Fibroblast of villous mesenchyme (primary cell): ENCODE results near the gene ROGDI. TPM values are rescaled to one million over a fixed set of nuclear protein-coding genes. Genes with fewer than 3 reads are reported as not detected.

Experiments used
- DNase-seq: peaks from one replicate; pipeline ENCODE4 v3.0.0-alpha.2; 2010; ENCODE audit warnings: low read depth
- H3K4me3 ChIP-seq: 2 replicates; pipeline ENCODE4 v1.5.1; 2011; ENCODE audit warnings: low read depth, mild to moderate bottlenecking, low read length
- total RNA-seq: library from RNA; depleted of rRNA; stranded (reverse); fragments of >200 nt; gene quantifications from 2 replicates; pipeline ENCODE4 v1.2.3, GENCODE V29; 2012
- TF ChIP-seq, protein P1 (sequence below): IDR thresholded peaks from 2 replicates; pipeline ENCODE4 v1.5.1; 2012; ENCODE audit warnings: low read depth, mild to moderate bottlenecking, low read length; ENCODE audit not compliant: insufficient read depth

ROGDI gene
- total RNA-seq, 1 donor, result 20.7 TPM

DNA sequence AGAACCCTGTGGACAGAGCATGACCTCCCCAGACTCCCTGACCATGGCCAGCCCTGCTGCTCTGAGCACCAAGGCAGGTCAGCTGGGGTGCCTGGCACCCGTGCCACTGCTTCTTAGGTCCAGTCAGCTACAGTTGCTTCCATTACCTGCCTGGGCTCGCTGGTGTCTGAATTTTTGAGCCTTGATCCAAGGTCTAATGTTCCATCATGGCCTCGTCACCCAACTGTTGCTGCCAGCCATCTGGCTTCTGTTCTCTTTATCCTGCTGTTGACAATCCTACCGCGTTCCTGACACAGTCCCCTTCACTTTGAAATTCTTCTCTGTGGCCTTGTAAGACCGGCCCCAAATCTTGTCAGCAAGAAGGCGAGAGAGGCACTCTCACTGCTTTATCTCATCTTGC is 28.0 kb upstream of the ROGDI start:
- no peak overlapping the region for H3K4me3 ChIP-seq
- DNase-seq, result no peak
- TF ChIP-seq, protein P1, sequence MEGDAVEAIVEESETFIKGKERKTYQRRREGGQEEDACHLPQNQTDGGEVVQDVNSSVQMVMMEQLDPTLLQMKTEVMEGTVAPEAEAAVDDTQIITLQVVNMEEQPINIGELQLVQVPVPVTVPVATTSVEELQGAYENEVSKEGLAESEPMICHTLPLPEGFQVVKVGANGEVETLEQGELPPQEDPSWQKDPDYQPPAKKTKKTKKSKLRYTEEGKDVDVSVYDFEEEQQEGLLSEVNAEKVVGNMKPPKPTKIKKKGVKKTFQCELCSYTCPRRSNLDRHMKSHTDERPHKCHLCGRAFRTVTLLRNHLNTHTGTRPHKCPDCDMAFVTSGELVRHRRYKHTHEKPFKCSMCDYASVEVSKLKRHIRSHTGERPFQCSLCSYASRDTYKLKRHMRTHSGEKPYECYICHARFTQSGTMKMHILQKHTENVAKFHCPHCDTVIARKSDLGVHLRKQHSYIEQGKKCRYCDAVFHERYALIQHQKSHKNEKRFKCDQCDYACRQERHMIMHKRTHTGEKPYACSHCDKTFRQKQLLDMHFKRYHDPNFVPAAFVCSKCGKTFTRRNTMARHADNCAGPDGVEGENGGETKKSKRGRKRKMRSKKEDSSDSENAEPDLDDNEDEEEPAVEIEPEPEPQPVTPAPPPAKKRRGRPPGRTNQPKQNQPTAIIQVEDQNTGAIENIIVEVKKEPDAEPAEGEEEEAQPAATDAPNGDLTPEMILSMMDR, result no peak

DNA sequence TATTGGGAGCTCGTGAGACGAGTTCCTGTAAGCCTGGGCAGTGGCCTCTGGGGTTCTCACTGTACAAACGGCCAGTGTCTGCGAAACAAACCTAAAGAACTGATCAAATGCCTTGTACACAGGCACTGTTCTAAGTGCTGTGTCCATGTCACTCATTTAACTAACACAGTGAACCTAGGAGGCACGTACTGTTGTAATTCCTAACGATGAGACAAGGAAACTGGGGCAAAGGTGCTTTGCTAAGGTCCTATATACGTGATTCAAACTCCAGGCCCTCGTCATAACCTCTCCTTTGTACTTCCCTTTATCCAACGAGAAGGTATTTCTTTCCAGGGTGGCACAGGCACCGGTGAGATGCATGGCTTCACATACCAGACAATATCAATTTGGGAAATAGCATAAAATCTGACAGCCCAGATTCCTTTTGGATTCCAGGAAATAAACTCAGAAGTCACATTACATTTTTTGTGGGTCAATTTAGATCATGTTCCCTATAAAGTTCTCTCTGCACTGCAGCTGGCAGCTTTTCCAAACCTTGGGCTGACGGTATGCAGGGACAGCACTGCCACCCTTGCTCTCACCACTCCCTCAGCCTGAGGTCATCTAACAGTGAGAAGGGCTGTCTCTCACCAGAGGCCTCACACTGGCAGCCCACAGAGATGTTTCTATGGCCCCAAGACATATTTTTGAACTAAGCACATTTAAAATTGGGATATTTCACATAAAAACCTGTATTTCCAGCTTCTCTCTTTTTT is 26.3 kb upstream of the ROGDI start:
- TF ChIP-seq, protein P1, result no peak

GRCh38 chr16:4826980-4827379 is 24.5 kb upstream of the ROGDI start:
- DNase-seq, result no peak
- H3K4me3 ChIP-seq, result no peak overlapping the region
- TF ChIP-seq, protein P1, result no peak

More for the DNA sequence above, 26.3 kb upstream of the ROGDI start:
- H3K4me3 ChIP-seq, result no peak overlapping the region
- DNase-seq, result no peak

GRCh38 chr16:4826526-4826925 is 24.1 kb upstream of the ROGDI start:
- TF ChIP-seq, protein P1, result no peak
- no peak for DNase-seq
- no peak overlapping the region for H3K4me3 ChIP-seq

GRCh38 chr16:4825196-4825595 is 22.8 kb upstream of the ROGDI start:
- no peak for DNase-seq
- TF ChIP-seq, protein P1, result no peak
- H3K4me3 ChIP-seq, result no peak overlapping the region

DNA sequence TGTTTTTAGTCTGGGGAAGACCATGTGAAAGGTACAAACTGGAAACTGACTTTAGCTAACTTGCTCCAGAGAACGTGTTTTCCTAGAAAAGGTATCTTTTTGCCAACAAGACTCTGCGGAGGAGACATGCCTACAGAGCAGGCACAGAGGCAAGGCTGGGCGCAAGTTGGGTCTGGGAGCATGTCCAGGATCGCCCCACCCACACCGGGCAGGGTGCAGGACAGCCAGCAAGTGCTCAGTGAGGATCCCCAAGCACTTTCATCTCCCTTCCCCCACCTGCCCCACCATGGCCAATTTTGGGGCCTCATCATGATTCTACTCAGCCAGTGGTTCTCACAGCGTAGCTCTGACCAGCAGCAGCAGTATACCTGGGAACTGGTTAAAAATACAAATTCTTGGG is 18.2 kb upstream of the ROGDI start:
- H3K4me3 ChIP-seq, result no peak overlapping the region
- TF ChIP-seq, protein P1, result no peak
- DNase-seq, result no peak
